Natural killer cell (primary cell): ENCODE data around the gene PGRMC1. TPM values are rescaled to one million over a fixed set of nuclear protein-coding genes. Genes with fewer than 3 reads are reported as not detected.

Source experiments
- ATAC-seq, 3 donors: fragments of 150-1000 bp in 2 of 3; fragments of 200-7000 bp in 1 of 3; cut with Tn5 transposase; 1 replicate in 1 of 3; 2 replicates in 2 of 3; pipeline ENCODE4 v1.10.0; 2021; ENCODE audit warnings: mild to moderate bottlenecking in 2 of 3, moderate library complexity in 2 of 3
- DNase-seq, 2 donors: peaks; one replicate each; pipeline versions ENCODE4 v3.0.0 to v3.0.0-alpha.2; 2013 to 2021; ENCODE audit warnings: mixed read lengths in 1 of 2
- H3K27ac ChIP-seq: one replicate; pipeline ENCODE4 v1.5.1; 2013; ENCODE audit warnings: mild to moderate bottlenecking, low read length
- H3K27me3 ChIP-seq: one replicate; pipeline ENCODE4 v1.6.1; 2013; ENCODE audit warnings: low read length; ENCODE audit not compliant: control insufficient read depth, insufficient read depth
- H3K36me3 ChIP-seq: one replicate; pipeline ENCODE4 v1.6.1; 2013; ENCODE audit warnings: low read length; ENCODE audit not compliant: control insufficient read depth, insufficient read depth
- H3K4me1 ChIP-seq: one replicate; pipeline ENCODE4 v1.6.1; 2013; ENCODE audit warnings: low read length; ENCODE audit not compliant: control insufficient read depth, insufficient read depth
- H3K4me3 ChIP-seq: one replicate; pipeline ENCODE4 v1.5.1; 2013; ENCODE audit warnings: low read length
- H3K9me3 ChIP-seq: one replicate; pipeline ENCODE4 v1.6.1; 2013; ENCODE audit warnings: low read length; ENCODE audit not compliant: control insufficient read depth, insufficient read depth
- H3K27ac Mint-ChIP-seq, 2 donors: one replicate each; pipeline ENCODE4 v1.8.0; 2022; ENCODE audit warnings: mild to moderate bottlenecking in 2 of 2, mixed read lengths in 2 of 2, moderate library complexity in 1 of 2
- H3K27me3 Mint-ChIP-seq, 2 donors: one replicate each; pipeline ENCODE4 v1.8.0; 2022; ENCODE audit warnings: low read depth in 2 of 2, mixed read lengths in 2 of 2
- H3K36me3 Mint-ChIP-seq: one replicate; pipeline ENCODE4 v1.8.0; 2022; ENCODE audit warnings: mixed read lengths
- H3K4me1 Mint-ChIP-seq, 2 donors: one replicate each; pipeline ENCODE4 v1.8.0; 2022; ENCODE audit warnings: mixed read lengths in 2 of 2
- H3K4me3 Mint-ChIP-seq: one replicate; pipeline ENCODE4 v1.8.0; 2022; ENCODE audit warnings: mild to moderate bottlenecking, moderate library complexity, mixed read lengths
- H3K9me3 Mint-ChIP-seq, 2 donors: one replicate each; pipeline ENCODE4 v1.8.0; 2022; ENCODE audit warnings: mixed read lengths in 2 of 2
- CTCF ChIP-seq: fragments of 200-600 bp; IDR thresholded peaks from one replicate; pipeline ENCODE4 v1.8.0; 2022; ENCODE audit warnings: antibody characterized with exemption
- WGBS: methylation state at CpG from one replicate; pipeline ENCODE4 v1.1.7; 2013; ENCODE audit warnings: missing lambda C conversion rate; ENCODE audit not compliant: insufficient coverage; 5-methylcytosine and 5-hydroxymethylcytosine counted together
- intact Hi-C: fragments of 100-400 bp; cut with micrococcal nuclease; formaldehyde crosslinking; loops from one replicate; pipeline ENCODE4 v1.14.2; 2022
- total RNA-seq, 4 donors: library from RNA; stranded (reverse); fragments of 120-200 nt in 1 of 4; gene quantifications; one replicate each; pipeline versions ENCODE4 v1.2.3 to v1.2.4, GENCODE V29; 2013 to 2022

The PGRMC1 gene
- total RNA-seq, 3 donors from 2014 or later (not counting 1 experiment from before 2014, with no cell fraction given) = 11.5 to 13.6 (median 13.2) TPM

- Mint-ChIP-seq H3K27ac (no peak overlapping the region), H3K4me3 (no peak overlapping the region), H3K36me3 (no peaks in the 10 kb centered on the region), H3K4me1 (peaks cover 16 to 35% of the 10 kb centered on the region in 2 donors), H3K27me3 (peaks cover 3 to 4% of the 10 kb centered on the region in 2 donors), H3K9me3 (no peaks in the 10 kb centered on the region)
- Histone ChIP-seq H3K36me3 (peaks cover 5% of the 10 kb centered on the region), H3K4me3 (no peak overlapping the region), H3K4me1 (peaks cover 19% of the 10 kb centered on the region), H3K9me3 (no peaks in the 10 kb centered on the region), H3K27ac (no peak overlapping the region), H3K27me3 (no peaks in the 10 kb centered on the region)
- intact Hi-C loops = no loop called here
- no peak for ATAC-seq
- DNase-seq = no peak
- TF ChIP-seq CTCF = no peak
- WGBS = 98% methylated on average over 3 of the region's 3 CpGs
These were observed 4.3 kb downstream of the PGRMC1 start for GRCh38 chrX:119240356-119240755.

DNA sequence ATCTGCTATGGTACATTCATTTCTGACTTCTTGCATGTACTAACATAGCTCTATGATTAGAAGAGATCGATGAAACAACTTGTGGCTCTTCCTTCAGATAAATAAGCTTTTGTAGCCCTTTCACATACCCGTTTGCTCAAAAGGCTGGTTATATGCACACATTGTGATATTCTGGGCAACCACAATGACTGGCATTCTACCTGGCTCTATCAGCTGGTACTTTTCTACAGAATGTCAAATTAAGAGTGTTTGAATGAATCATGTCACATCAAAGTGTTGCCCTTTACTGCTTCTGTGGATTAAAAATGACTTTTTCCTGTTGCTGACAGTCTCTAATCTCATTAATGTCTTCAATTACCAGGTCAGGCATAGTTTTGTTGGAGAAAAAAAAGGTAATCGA, 11.6 kb downstream of the PGRMC1 start:
- no peak overlapping the region for H3K27ac ChIP-seq
- WGBS = 78% methylated on average over 3 of the region's 3 CpGs
- Mint-ChIP-seq H3K9me3 (no peaks in the 10 kb centered on the region), H3K4me3 (no peak overlapping the region), H3K27me3 (no peaks in the 10 kb centered on the region), H3K36me3 (no peaks in the 10 kb centered on the region), H3K4me1 (peaks cover 0 to 2% of the 10 kb centered on the region in 2 donors), H3K27ac (no peak overlapping the region)
- no peaks in the 10 kb centered on the region for H3K9me3 ChIP-seq
- H3K4me1 ChIP-seq = no peaks in the 10 kb centered on the region
- TF ChIP-seq CTCF = no peak
- H3K36me3 ChIP-seq = peaks cover 6% of the 10 kb centered on the region
- no peak overlapping the region for H3K4me3 ChIP-seq
- intact Hi-C loops = no loop called here
- ATAC-seq = no peak
- no peak for DNase-seq
- no peaks in the 10 kb centered on the region for H3K27me3 ChIP-seq

DNA sequence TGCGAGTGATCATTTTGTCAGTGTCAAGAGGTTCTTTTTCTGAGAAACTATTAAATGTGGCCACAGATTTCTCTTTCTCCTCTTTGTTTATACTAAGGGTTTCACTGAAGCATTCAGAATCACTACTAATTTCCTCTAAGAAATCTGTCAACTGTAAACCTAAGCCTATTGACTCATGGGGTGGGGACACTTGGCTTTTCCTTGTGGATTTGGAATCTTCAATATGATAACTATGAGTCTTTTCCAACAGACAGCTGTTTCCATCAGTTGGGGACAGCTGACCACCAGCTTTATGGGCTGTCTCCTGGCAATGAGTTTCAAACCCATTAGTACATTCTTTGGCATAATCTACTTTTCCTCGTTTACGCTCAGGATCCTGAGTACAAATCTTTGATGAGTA, 13.8 kb downstream of the PGRMC1 start:
- intact Hi-C loops = no loop called here
- ATAC-seq = no peak
- Histone ChIP-seq H3K27ac (no peak overlapping the region), H3K9me3 (no peaks in the 10 kb centered on the region), H3K36me3 (peaks cover 3% of the 10 kb centered on the region), H3K27me3 (no peaks in the 10 kb centered on the region), H3K4me3 (no peak overlapping the region), H3K4me1 (no peaks in the 10 kb centered on the region)
- H3K27me3 Mint-ChIP-seq = peaks cover 3 to 4% of the 10 kb centered on the region in 2 donors
- no peaks in the 10 kb centered on the region for H3K9me3 Mint-ChIP-seq
- TF ChIP-seq CTCF = no peak
- H3K27ac Mint-ChIP-seq = no peak overlapping the region
- no peaks in the 10 kb centered on the region for H3K36me3 Mint-ChIP-seq
- WGBS = 100% methylated on average over 2 of the region's 3 CpGs
- H3K4me1 Mint-ChIP-seq = no peaks in the 10 kb centered on the region
- DNase-seq = no peak
- H3K4me3 Mint-ChIP-seq = no peak overlapping the region

DNA sequence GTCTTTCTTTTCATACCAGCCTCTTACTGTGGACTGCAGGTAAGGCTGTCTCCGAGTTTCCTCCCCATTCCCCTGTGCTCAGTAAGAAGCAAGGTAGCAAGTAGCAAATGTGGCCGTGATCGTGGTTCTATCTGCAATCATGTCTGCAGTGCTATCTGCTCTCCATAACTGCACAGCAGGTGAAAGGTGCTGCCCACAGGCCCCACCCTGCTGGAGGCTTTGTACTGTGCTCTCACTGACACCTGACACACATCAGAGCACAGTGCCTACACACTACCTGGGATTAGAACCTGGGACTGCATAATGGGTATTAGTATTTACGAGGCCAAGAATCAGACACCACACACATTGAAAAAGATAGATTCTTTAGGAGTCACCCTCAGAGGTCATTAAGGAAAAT, 15.3 kb downstream of the PGRMC1 start:
- Histone ChIP-seq H3K4me3 (no peak overlapping the region), H3K36me3 (no peaks in the 10 kb centered on the region), H3K4me1 (no peaks in the 10 kb centered on the region), H3K9me3 (no peaks in the 10 kb centered on the region), H3K27me3 (no peaks in the 10 kb centered on the region), H3K27ac (no peak overlapping the region)
- peaks cover 4 to 7% of the 10 kb centered on the region in 2 donors for H3K27me3 Mint-ChIP-seq
- no peaks in the 10 kb centered on the region for H3K4me1 Mint-ChIP-seq
- H3K27ac Mint-ChIP-seq = no peak overlapping the region
- no peak for ATAC-seq
- DNase-seq = no peak
- no peak for TF ChIP-seq CTCF
- no peaks in the 10 kb centered on the region for H3K9me3 Mint-ChIP-seq
- no peaks in the 10 kb centered on the region for H3K36me3 Mint-ChIP-seq
- WGBS = 97% methylated on average over 3 of the region's 4 CpGs
- intact Hi-C loops = no loop called here
- no peak overlapping the region for H3K4me3 Mint-ChIP-seq
